ENCODE data around the gene PRKCZ. TPM values are rescaled to one million over a fixed set of nuclear protein-coding genes. Genes with fewer than 3 reads are reported as not detected.
A peak's percentile ranks its signal among the peaks of the same experiment; 100 is the strongest.

The PRKCZ gene
- total RNA-seq, 1 donor from 2014 or later: 32.6 TPM

GRCh38 chr1:2072891-2073290 lies 22.7 kb downstream of the PRKCZ start:
- TF ChIP-seq EZH2 (IDR thresholded peaks at IDR 0.05; ENCODE audit: insufficient read depth, low read length) (no peak), CTCF (IDR thresholded peaks at IDR 0.05; ENCODE audit: insufficient read depth, low read depth, low read length) (no peak)
- Histone ChIP-seq H3K4me3 (ENCODE audit: insufficient read depth, low read depth, low read length) (no peak overlapping the region), H3K79me2 (ENCODE audit: insufficient read depth, low read length) (no peaks in the 10 kb centered on the region), H3K27me3 (ENCODE audit: insufficient read depth, low read length) (peaks cover 3% of the 10 kb centered on the region), H3K9ac (ENCODE audit: low read length) (no peak overlapping the region), H3K36me3 (ENCODE audit: insufficient read depth, low read length) (no peaks in the 10 kb centered on the region), H2AFZ (ENCODE audit: low read depth, low read length) (peak overlapping the region; percentile 89), H3K4me1 (ENCODE audit: insufficient read depth, low read length) (no peaks in the 10 kb centered on the region), H4K20me1 (ENCODE audit: insufficient read depth, low read length) (no peaks in the 10 kb centered on the region), H3K9me3 (ENCODE audit: insufficient read depth, low read depth, low read length) (peaks cover 6% of the 10 kb centered on the region), H3K4me2 (ENCODE audit: low read length) (peak overlapping the region; percentile 94), H3K27ac (ENCODE audit: low read depth, low read length) (no peak overlapping the region)
- FAIRE-seq: no peak
- Mint-ChIP-seq H3K27me3 (ENCODE audit: low read depth, unreplicated experiment) (no peaks in the 10 kb centered on the region), H3K4me3 (ENCODE audit: unreplicated experiment) (no peak overlapping the region), H3K4me1 (ENCODE audit: low read depth, unreplicated experiment) (no peaks in the 10 kb centered on the region), H3K9me3 (ENCODE audit: unreplicated experiment) (peaks cover 7% of the 10 kb centered on the region), H3K27ac (ENCODE audit: unreplicated experiment) (no peak overlapping the region), H3K36me3 (ENCODE audit: low read depth, unreplicated experiment) (peaks cover 24% of the 10 kb centered on the region)
- no peak for DNase-seq (ENCODE audit: low read depth)

- TF ChIP-seq CTCF (IDR thresholded peaks at IDR 0.05; ENCODE audit: insufficient read depth, low read depth, low read length) (no peak), EZH2 (IDR thresholded peaks at IDR 0.05; ENCODE audit: insufficient read depth, low read length) (no peak)
- Histone ChIP-seq H3K4me1 (ENCODE audit: insufficient read depth, low read length) (no peaks in the 10 kb centered on the region), H3K36me3 (ENCODE audit: insufficient read depth, low read length) (no peaks in the 10 kb centered on the region), H3K9ac (ENCODE audit: low read length) (peak overlapping the region; percentile 59), H2AFZ (ENCODE audit: low read depth, low read length) (peak overlapping the region; percentile 89), H3K27me3 (ENCODE audit: insufficient read depth, low read length) (peaks cover 3% of the 10 kb centered on the region), H3K9me3 (ENCODE audit: insufficient read depth, low read depth, low read length) (peaks cover 13% of the 10 kb centered on the region), H3K27ac (ENCODE audit: low read depth, low read length) (no peak overlapping the region), H3K79me2 (ENCODE audit: insufficient read depth, low read length) (no peaks in the 10 kb centered on the region), H3K4me2 (ENCODE audit: low read length) (peak overlapping the region; percentile 94), H4K20me1 (ENCODE audit: insufficient read depth, low read length) (no peaks in the 10 kb centered on the region), H3K4me3 (ENCODE audit: insufficient read depth, low read depth, low read length) (peak overlapping the region; percentile 61)
- peak; percentile 66 for DNase-seq (ENCODE audit: low read depth)
- Mint-ChIP-seq H3K4me1 (ENCODE audit: low read depth, unreplicated experiment) (no peaks in the 10 kb centered on the region), H3K27ac (ENCODE audit: unreplicated experiment) (no peak overlapping the region), H3K4me3 (ENCODE audit: unreplicated experiment) (no peak overlapping the region), H3K9me3 (ENCODE audit: unreplicated experiment) (peaks cover 13% of the 10 kb centered on the region), H3K36me3 (ENCODE audit: low read depth, unreplicated experiment) (peaks cover 27% of the 10 kb centered on the region), H3K27me3 (ENCODE audit: low read depth, unreplicated experiment) (no peaks in the 10 kb centered on the region)
- FAIRE-seq: no peak
Measured at GRCh38 chr1:2073382-2074230, 23.4 kb downstream of the PRKCZ start.

- Histone ChIP-seq H3K27me3 (ENCODE audit: insufficient read depth, low read length) (peaks cover 3% of the 10 kb centered on the region), H3K4me1 (ENCODE audit: insufficient read depth, low read length) (no peaks in the 10 kb centered on the region), H3K4me3 (ENCODE audit: insufficient read depth, low read depth, low read length) (peak overlapping the region; percentile 61), H3K36me3 (ENCODE audit: insufficient read depth, low read length) (no peaks in the 10 kb centered on the region), H2AFZ (ENCODE audit: low read depth, low read length) (peak overlapping the region; percentile 89), H3K4me2 (ENCODE audit: low read length) (peak overlapping the region; percentile 94), H3K9ac (ENCODE audit: low read length) (peak overlapping the region; percentile 59), H4K20me1 (ENCODE audit: insufficient read depth, low read length) (no peaks in the 10 kb centered on the region), H3K27ac (ENCODE audit: low read depth, low read length) (no peak overlapping the region), H3K79me2 (ENCODE audit: insufficient read depth, low read length) (no peaks in the 10 kb centered on the region), H3K9me3 (ENCODE audit: insufficient read depth, low read depth, low read length) (peaks cover 15% of the 10 kb centered on the region)
- FAIRE-seq: no peak
- Mint-ChIP-seq H3K27me3 (ENCODE audit: low read depth, unreplicated experiment) (no peaks in the 10 kb centered on the region), H3K4me1 (ENCODE audit: low read depth, unreplicated experiment) (no peaks in the 10 kb centered on the region), H3K9me3 (ENCODE audit: unreplicated experiment) (peaks cover 13% of the 10 kb centered on the region), H3K36me3 (ENCODE audit: low read depth, unreplicated experiment) (peaks cover 31% of the 10 kb centered on the region), H3K4me3 (ENCODE audit: unreplicated experiment) (no peak overlapping the region), H3K27ac (ENCODE audit: unreplicated experiment) (no peak overlapping the region)
- DNase-seq (ENCODE audit: low read depth): no peak
- TF ChIP-seq EZH2 (IDR thresholded peaks at IDR 0.05; ENCODE audit: insufficient read depth, low read length) (no peak), CTCF (IDR thresholded peaks at IDR 0.05; ENCODE audit: insufficient read depth, low read depth, low read length) (no peak)
Measured at GRCh38 chr1:2074396-2074795, 24.2 kb downstream of the PRKCZ start.

All from astrocyte (in vitro differentiated cells and primary cell).